KMS-11 (cell line): Measurements from ENCODE around the gene PRKAB1.

Source experiments
- H2AFZ ChIP-seq: fragments of 200-600 bp; sonication (generic); 2 replicates; pipeline ENCODE4 v1.6.1; 2016; ENCODE audit warnings: antibody characterized with exemption, mixed run types, low read depth
- H3K27ac ChIP-seq: fragments of 200-600 bp; sonication (generic); 2 replicates; pipeline ENCODE4 v1.6.1; 2016; ENCODE audit warnings: mild to moderate bottlenecking, mixed run types
- H3K27me3 ChIP-seq: fragments of 200-600 bp; sonication (generic); 2 replicates; pipeline ENCODE4 v1.6.1; 2017; ENCODE audit warnings: mild to moderate bottlenecking, low read depth, mixed run types, moderate library complexity; ENCODE audit not compliant: insufficient read depth
- H3K36me3 ChIP-seq: fragments of 200-600 bp; sonication (generic); 2 replicates; pipeline ENCODE4 v1.6.1; 2017; ENCODE audit warnings: mild to moderate bottlenecking, mixed run types; ENCODE audit not compliant: insufficient read depth
- H3K4me1 ChIP-seq: fragments of 200-600 bp; sonication (generic); 2 replicates; pipeline ENCODE4 v1.6.1; 2016; ENCODE audit warnings: mild to moderate bottlenecking, low read depth, mixed run types; ENCODE audit not compliant: poor library complexity, severe bottlenecking
- H3K4me2 ChIP-seq: fragments of 200-600 bp; sonication (generic); 2 replicates; pipeline ENCODE4 v1.7.0; 2016; ENCODE audit warnings: mild to moderate bottlenecking, mixed run types
- H3K4me3 ChIP-seq: fragments of 200-600 bp; sonication (generic); IDR thresholded peaks from 2 replicates; pipeline ENCODE4 v1.6.1; 2017; ENCODE audit warnings: low read depth, low read length, mixed read lengths; ENCODE audit not compliant: insufficient read depth
- H3K79me2 ChIP-seq: fragments of 200-600 bp; sonication (generic); 2 replicates; pipeline ENCODE4 v1.6.1; 2016; ENCODE audit warnings: low read depth, mixed run types; ENCODE audit not compliant: insufficient read depth
- H3K9ac ChIP-seq: fragments of 200-600 bp; sonication (generic); 2 replicates; pipeline ENCODE4 v1.6.1; 2016; ENCODE audit warnings: mild to moderate bottlenecking, mixed run types
- H4K20me1 ChIP-seq: fragments of 200-600 bp; sonication (generic); 2 replicates; pipeline ENCODE4 v1.6.1; 2016; ENCODE audit warnings: mild to moderate bottlenecking, mixed run types; ENCODE audit not compliant: insufficient read depth
- TF ChIP-seq, protein P1 (sequence below): fragments of 200-600 bp; sonication (generic); conservative IDR thresholded peaks from 2 replicates; pipeline ENCODE4 v1.6.1; 2017; ENCODE audit warnings: low read depth, mild to moderate bottlenecking, antibody characterized with exemption, low read length, moderate library complexity, mixed read lengths

PRKAB1 gene

DNA sequence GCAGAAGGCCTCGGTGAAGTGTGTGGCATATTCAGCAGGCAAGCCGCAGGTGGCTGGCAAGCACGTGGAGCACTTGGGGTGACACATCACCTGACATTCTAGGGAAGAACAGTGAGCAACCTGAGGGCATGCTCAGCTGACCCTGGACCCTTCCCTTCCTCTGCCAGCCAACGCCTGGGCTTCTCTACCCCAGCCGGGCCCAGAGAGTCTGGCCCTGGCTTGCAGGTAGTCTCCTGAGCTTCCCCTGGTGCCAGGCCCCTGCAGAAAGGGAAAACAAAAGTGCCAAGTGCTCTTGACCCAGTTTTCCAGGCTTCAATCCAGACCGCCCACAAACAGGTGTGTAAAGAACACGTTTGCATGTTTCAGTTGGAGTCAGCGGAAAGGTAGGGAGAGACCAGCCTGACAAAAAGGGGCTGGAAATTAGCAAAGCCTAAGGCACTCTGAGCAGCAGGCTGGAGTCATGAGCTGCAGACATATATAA, 45.7 kb downstream of the PRKAB1 start:
- Histone ChIP-seq H3K4me1 (no peaks in the 10 kb centered on the region), H3K36me3 (no peaks in the 10 kb centered on the region), H3K27me3 (no peaks in the 10 kb centered on the region), H3K4me2 (no peak overlapping the region), H3K27ac (no peak overlapping the region), H3K9ac (no peak overlapping the region), H3K4me3 (no peak overlapping the region), H4K20me1 (no peaks in the 10 kb centered on the region), H2AFZ (no peak overlapping the region), H3K79me2 (no peaks in the 10 kb centered on the region)
- TF ChIP-seq, protein P1, sequence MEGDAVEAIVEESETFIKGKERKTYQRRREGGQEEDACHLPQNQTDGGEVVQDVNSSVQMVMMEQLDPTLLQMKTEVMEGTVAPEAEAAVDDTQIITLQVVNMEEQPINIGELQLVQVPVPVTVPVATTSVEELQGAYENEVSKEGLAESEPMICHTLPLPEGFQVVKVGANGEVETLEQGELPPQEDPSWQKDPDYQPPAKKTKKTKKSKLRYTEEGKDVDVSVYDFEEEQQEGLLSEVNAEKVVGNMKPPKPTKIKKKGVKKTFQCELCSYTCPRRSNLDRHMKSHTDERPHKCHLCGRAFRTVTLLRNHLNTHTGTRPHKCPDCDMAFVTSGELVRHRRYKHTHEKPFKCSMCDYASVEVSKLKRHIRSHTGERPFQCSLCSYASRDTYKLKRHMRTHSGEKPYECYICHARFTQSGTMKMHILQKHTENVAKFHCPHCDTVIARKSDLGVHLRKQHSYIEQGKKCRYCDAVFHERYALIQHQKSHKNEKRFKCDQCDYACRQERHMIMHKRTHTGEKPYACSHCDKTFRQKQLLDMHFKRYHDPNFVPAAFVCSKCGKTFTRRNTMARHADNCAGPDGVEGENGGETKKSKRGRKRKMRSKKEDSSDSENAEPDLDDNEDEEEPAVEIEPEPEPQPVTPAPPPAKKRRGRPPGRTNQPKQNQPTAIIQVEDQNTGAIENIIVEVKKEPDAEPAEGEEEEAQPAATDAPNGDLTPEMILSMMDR = no peak

DNA sequence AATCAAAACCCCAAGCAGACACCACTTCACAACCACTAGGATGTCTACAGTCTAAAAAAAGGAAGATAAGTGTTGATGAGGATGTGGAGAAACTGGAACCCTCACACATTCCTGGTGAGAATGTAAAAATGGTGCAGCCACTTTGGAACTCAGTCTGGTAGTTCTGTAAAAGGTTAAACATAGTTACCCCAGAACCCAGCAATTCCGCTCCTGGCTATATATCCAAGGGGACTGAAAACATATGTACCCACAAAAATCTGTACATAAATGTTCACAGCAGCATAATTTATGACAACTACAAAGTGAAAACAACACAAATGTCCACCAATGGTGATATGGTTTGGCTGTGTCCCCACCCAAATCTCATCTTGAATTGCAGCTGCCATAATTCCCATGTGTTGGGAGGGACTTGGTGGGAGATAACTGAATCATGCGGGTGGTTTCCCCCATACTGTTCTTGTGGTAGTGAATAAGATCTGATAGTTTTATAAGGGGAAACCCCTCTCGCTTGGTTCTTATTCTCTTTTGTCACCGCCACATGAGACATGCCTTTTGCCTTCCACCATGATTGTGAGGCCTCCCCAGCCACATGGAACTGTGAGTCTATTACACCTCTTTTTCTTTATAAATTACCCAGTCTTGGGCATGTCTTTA, 46.8 kb downstream of the PRKAB1 start:
- no peaks in the 10 kb centered on the region for H3K79me2 ChIP-seq
- no peak overlapping the region for H3K4me2 ChIP-seq
- TF ChIP-seq, protein P1 = no peak
- no peak overlapping the region for H3K4me3 ChIP-seq
- no peak overlapping the region for H2AFZ ChIP-seq
- H3K27ac ChIP-seq = no peak overlapping the region
- no peaks in the 10 kb centered on the region for H3K27me3 ChIP-seq
- no peak overlapping the region for H3K9ac ChIP-seq
- H3K36me3 ChIP-seq = no peaks in the 10 kb centered on the region
- no peaks in the 10 kb centered on the region for H4K20me1 ChIP-seq
- H3K4me1 ChIP-seq = no peaks in the 10 kb centered on the region

DNA sequence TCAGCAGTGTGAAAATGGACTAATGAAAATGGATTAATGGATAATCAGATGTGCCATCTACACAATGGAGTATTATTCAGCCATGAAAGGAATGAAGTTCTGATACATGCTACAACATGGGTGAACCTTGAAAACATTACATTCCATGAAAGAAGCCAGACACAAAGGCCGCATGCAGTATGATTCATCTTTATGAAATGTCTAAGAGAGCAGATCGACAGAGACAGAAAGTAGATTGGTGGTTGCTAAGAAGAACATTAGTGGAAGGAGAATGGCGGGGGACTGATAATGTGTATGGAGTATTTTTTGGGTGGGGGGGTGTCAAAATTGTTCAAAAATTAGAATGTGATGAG, 47.3 kb downstream of the PRKAB1 start:
- H3K36me3 ChIP-seq = no peaks in the 10 kb centered on the region
- H3K4me3 ChIP-seq = no peak overlapping the region
- H4K20me1 ChIP-seq = no peaks in the 10 kb centered on the region
- H2AFZ ChIP-seq = no peak overlapping the region
- no peaks in the 10 kb centered on the region for H3K79me2 ChIP-seq
- H3K27me3 ChIP-seq = no peaks in the 10 kb centered on the region
- no peak overlapping the region for H3K27ac ChIP-seq
- no peak overlapping the region for H3K9ac ChIP-seq
- H3K4me2 ChIP-seq = no peak overlapping the region
- TF ChIP-seq, protein P1 = no peak
- no peaks in the 10 kb centered on the region for H3K4me1 ChIP-seq

DNA sequence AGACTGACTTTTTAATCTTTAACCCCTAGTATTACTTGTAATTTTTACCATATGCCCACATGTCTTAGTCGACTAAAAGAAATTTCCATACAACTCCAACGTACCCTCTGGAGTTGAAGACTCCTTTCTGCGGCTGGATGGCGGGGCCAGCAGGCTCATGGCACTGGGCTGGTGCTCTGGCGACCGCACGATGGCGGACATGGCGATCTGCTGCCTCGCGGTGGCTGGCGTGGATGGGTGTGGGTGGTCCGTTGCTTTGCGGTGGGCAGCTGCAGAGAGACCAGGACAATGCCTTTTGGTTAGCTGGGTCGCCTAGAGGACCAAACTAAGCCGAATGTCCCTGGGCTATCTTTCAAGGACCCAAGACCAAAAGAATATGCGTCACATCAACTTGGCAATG, 50.2 kb downstream of the PRKAB1 start:
- no peak overlapping the region for H2AFZ ChIP-seq
- no peak overlapping the region for H3K9ac ChIP-seq
- no peaks in the 10 kb centered on the region for H3K36me3 ChIP-seq
- H3K4me2 ChIP-seq = no peak overlapping the region
- H4K20me1 ChIP-seq = no peaks in the 10 kb centered on the region
- H3K79me2 ChIP-seq = no peaks in the 10 kb centered on the region
- no peak overlapping the region for H3K4me3 ChIP-seq
- TF ChIP-seq, protein P1 = no peak
- no peak overlapping the region for H3K27ac ChIP-seq
- no peaks in the 10 kb centered on the region for H3K4me1 ChIP-seq
- H3K27me3 ChIP-seq = no peaks in the 10 kb centered on the region
